Measurements from ENCODE around the gene BCOR.

DNA sequence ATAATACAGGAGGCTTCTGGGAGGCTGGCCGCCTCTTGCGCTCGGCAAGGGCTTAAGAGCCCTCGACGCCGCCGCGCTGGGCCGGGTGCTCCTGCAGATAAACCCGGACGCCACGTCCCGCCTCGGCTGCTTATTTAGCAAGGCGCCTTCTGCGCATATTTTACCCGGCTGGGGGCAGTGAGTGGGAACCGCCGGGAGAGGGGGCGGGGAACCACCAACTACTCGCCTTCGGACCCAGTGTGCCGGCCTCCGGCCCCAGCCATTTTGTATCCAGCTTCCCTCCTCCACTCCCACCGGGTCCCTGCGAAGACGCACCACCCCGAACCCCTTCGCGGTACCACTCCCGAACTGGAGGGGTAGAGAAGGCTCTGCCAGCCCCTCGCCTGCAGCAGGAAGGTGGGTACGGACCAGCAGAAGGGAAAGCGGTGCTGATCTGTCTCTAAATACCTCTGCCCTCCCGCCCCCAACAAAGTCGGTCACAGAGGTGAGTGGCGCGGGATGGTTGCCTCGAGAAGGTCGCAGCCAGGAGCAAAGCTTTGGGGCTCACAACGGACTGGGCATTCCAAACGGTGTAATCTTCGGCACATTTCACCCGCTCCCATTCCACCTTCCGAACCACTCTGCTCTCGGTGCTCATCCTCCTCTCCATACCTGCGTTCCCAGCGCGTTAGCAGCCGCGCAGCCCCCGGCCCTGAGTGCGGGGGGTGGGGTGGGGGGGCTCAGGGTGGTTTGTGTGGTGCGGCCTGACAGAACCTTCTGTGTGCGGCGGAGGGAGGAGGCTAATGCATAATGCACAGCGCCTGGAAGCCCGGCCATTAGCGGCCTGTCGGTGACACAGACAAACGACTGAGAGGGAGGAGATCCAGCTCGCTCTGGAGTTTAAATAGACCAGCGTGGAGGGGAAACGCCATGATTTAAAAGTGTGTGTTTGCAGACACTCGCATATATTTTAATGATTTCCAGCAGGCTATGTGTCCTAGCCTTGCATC is 4.9 kb upstream of the BCOR start:
- no peak for TF ChIP-seq NANOG (IDR thresholded peaks at IDR 0.05; ENCODE audit: insufficient read depth, low read depth, low read length, poor library complexity, severe bottlenecking)
- no peak for TF ChIP-seq RFX5 (IDR thresholded peaks at IDR 0.05; ENCODE audit: borderline replicate concordance, low read depth, low read length)
- TF ChIP-seq, protein P1, sequence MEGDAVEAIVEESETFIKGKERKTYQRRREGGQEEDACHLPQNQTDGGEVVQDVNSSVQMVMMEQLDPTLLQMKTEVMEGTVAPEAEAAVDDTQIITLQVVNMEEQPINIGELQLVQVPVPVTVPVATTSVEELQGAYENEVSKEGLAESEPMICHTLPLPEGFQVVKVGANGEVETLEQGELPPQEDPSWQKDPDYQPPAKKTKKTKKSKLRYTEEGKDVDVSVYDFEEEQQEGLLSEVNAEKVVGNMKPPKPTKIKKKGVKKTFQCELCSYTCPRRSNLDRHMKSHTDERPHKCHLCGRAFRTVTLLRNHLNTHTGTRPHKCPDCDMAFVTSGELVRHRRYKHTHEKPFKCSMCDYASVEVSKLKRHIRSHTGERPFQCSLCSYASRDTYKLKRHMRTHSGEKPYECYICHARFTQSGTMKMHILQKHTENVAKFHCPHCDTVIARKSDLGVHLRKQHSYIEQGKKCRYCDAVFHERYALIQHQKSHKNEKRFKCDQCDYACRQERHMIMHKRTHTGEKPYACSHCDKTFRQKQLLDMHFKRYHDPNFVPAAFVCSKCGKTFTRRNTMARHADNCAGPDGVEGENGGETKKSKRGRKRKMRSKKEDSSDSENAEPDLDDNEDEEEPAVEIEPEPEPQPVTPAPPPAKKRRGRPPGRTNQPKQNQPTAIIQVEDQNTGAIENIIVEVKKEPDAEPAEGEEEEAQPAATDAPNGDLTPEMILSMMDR (IDR thresholded peaks at IDR 0.05; ENCODE audit: control extremely low read depth in 1 of 3, insufficient read depth in 1 of 3, low read depth in 1 of 3, low read length in 3 of 3) = no peak
- no peak for TF ChIP-seq MAX (IDR thresholded peaks at IDR 0.05)
- no peak for TF ChIP-seq CHD1 (IDR thresholded peaks at IDR 0.05; ENCODE audit: low read depth, low read length)
- no peak for TF ChIP-seq CEBPB (IDR thresholded peaks at IDR 0.05; ENCODE audit: low read depth, low read length)

All from H1 (cell line).